ENCODE data around the gene OXGR1.
"Not testable (repeated sequence)": the region's sequence is repeated elsewhere in the genome, so short reads cannot be mapped to it uniquely, and the experiment has no call there.

The OXGR1 gene

GRCh38 chr13:97005625-97006262 is 11.5 kb upstream of the OXGR1 start:
- no peak for DNase-seq (ENCODE audit: low read depth)

GRCh38 chr13:97004886-97005285 is 10.6 kb upstream of the OXGR1 start:
- DNase-seq (ENCODE audit: low read depth) = no peak

GRCh38 chr13:97004096-97004876 is 10.0 kb upstream of the OXGR1 start:
- no peak for DNase-seq (ENCODE audit: low read depth)

GRCh38 chr13:97003071-97003470 is 8.8 kb upstream of the OXGR1 start:
- no peak for DNase-seq (ENCODE audit: low read depth)

- no peak for DNase-seq (ENCODE audit: low read depth)
Observed at GRCh38 chr13:97002581-97002980, 8.3 kb upstream of the OXGR1 start.

GRCh38 chr13:97001636-97002035 is 7.4 kb upstream of the OXGR1 start:
- DNase-seq (ENCODE audit: low read depth) = no peak

- no peak for DNase-seq (ENCODE audit: low read depth)
Observed at GRCh38 chr13:97000295-97000925, 6.1 kb upstream of the OXGR1 start.

- DNase-seq (ENCODE audit: low read depth) = no peak
Observed at GRCh38 chr13:96999091-96999490, 4.8 kb upstream of the OXGR1 start.

GRCh38 chr13:96998051-96998450 is 3.8 kb upstream of the OXGR1 start:
- DNase-seq (ENCODE audit: low read depth) = no peak

- DNase-seq (ENCODE audit: low read depth) = no peak
Observed at GRCh38 chr13:96996886-96997285, 2.6 kb upstream of the OXGR1 start.

- no peak for DNase-seq (ENCODE audit: low read depth)
Observed at GRCh38 chr13:96996107-96996506, 1.8 kb upstream of the OXGR1 start.

GRCh38 chr13:96994858-96995243 is 575 bp upstream of the OXGR1 start:
- DNase-seq (ENCODE audit: low read depth) = no peak

GRCh38 chr13:96993634-96994016 is 651 bp downstream of the OXGR1 start:
- DNase-seq (ENCODE audit: low read depth) = no peak

- no peak for DNase-seq (ENCODE audit: low read depth)
Observed at GRCh38 chr13:96992633-96993032, 1.6 kb downstream of the OXGR1 start.

GRCh38 chr13:96991072-96991471 is 3.2 kb downstream of the OXGR1 start:
- no peak for DNase-seq (ENCODE audit: low read depth)

GRCh38 chr13:96988441-96988840 is 5.8 kb downstream of the OXGR1 start:
- DNase-seq (ENCODE audit: low read depth) = no peak

- DNase-seq (ENCODE audit: low read depth) = no peak
Observed at GRCh38 chr13:96984051-96984508, 10.2 kb downstream of the OXGR1 start.

GRCh38 chr13:96982672-96983071 is 11.6 kb downstream of the OXGR1 start:
- no peak for DNase-seq (ENCODE audit: low read depth)

- not testable (repeated sequence) for DNase-seq (ENCODE audit: low read depth)
Observed at GRCh38 chr13:96979861-96980260, 14.4 kb downstream of the OXGR1 start.

- no peak for DNase-seq (ENCODE audit: low read depth)
Observed at GRCh38 chr13:96968027-96968426, 26.2 kb downstream of the OXGR1 start.

- DNase-seq (ENCODE audit: low read depth) = no peak
Observed at GRCh38 chr13:96967248-96967745, 27.0 kb downstream of the OXGR1 start.

- DNase-seq (ENCODE audit: low read depth) = no peak
Observed at GRCh38 chr13:96966415-96967102, 27.7 kb downstream of the OXGR1 start.

Measured in activated T-cell treated with anti-CD3 and anti-CD28 coated beads for 48 hours (primary cell).